Germinal center (tissue), 1 donor: ENCODE results near the gene CEP44.
"Not testable (repeated sequence)": the region's sequence is repeated elsewhere in the genome, so short reads cannot be mapped to it uniquely, and the experiment has no call there.

Source experiments
- DNase-seq: peaks from one replicate; pipeline ENCODE4 v3.0.0; 2012; ENCODE audit warnings: mixed read lengths, low spot score

The CEP44 gene

DNA sequence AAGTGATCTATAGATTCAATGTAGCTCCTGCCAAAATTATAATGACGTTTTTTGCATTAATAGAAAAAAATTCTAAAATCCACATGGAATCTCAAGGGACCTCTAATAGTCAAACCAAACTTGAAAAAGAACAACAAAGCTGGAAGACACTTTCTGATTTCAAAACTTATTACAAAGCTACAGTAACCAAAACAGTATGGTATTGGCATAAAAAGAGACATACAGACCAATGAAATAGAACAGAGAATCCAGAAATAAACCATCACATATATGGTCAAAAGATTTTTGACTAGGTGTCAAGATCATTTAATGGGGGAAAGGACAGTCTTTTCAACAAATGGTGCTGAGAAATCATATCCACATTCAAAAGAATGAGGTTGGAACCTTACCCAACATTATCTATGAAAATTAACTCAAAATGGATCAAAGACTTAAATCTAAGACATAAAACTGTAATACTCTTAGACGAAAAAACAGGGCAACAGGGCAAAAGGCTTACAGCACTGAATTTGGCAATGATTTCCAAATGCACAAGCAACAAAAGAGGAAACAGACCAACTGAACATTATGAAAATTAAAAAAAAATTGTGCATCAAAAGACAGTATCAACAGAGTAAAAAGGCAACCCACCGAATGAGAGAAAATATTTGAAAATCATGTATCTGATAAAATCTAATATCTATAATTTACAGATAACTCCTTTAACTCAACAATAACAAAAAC is 4.1 kb upstream of the CEP44 start:
- DNase-seq: no peak

DNA sequence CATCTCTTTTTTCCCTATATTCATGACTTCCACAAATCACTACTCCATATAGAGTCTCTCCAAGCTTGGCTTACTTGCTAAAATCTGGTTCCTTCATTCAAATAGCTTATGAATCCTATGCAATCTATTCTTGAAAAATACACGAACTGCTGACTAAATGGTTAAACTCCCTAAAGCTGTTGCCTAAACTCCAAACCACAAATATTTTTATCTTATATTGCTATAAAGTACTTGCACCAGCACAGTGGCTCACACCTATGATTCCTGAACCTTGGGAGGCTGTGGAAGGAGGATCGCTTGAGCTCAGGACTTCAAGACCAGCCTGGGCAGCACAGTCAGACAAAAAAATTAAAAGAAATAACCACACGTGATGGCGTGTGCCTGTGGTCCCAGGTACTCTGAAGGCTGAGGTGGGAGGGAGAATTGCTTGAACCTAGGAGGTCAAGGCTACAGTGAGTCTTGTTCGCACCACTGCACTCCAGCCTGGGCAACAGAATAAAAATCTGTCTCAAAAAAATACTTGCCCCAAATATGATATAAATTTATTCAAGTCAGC is 2.5 kb upstream of the CEP44 start:
- DNase-seq: no peak

DNA sequence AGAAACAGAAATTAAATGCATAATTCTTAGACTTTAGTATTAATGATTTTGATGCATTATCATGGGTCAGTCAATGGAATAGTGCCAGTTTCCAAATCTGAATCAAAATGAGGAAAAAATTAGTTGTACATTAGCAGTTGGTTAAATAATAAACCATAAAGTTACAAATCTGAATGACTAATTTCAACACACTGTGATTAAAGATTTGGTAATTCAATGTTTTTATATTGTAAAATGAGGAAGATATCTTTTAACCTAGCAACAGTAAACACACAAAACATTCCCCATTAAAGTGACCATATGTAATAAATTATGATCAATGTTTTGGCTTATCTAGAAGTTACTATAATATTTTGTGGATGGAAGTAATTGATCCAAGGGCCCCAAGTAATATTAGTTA is 1.8 kb upstream of the CEP44 start:
- no peak for DNase-seq

DNA sequence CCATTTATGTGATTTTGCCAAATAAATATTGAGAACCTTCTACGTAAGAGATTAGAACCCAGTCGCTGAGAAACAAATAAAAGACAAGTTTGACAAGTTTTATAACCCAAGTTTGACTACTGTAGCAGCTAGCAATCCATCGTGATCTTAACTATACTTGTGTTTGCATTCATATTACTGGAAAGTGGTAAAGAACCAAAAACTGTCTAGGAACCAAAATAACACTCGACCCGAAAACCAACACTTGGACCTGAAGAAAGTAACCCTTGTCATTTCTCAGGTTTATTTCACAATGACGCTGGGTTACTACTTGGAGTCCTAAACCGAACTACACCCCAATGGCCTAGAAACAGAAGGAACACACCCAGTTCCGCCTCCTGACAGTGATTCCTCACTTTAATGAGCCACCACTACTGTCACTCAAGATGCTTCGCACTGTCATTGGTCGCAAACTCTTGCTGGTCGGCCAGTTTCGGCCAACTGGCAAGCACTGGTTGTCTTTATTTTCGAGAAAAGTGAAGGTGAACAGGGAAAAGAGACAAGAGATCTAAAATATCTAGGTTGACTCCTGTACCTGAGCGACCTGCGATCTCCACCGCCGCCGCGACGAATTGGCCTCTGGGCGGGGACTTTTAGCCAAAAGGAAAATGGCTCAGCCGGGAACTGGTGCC is 740 bp upstream of the CEP44 start:
- peak; percentile 90 for DNase-seq

DNA sequence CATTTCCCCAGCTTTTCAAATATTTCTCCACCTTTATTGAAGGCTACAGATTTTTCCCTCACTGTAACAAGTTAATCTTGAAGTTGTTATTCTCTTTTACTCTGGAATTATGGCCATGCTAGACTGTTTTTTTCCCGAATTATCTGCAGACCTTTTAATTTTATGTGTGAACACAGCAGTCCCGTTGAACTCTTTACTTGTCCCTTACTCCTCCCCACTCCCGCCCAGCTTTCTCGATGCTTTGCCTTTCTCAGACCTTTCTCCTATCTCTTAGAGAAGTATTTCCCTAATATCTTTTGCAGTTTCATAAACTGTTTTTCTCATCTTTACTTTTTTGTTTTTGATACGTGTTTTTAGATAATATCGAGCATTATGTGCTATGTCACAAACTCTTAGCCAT is 776 bp downstream of the CEP44 start:
- DNase-seq: no peak

DNA sequence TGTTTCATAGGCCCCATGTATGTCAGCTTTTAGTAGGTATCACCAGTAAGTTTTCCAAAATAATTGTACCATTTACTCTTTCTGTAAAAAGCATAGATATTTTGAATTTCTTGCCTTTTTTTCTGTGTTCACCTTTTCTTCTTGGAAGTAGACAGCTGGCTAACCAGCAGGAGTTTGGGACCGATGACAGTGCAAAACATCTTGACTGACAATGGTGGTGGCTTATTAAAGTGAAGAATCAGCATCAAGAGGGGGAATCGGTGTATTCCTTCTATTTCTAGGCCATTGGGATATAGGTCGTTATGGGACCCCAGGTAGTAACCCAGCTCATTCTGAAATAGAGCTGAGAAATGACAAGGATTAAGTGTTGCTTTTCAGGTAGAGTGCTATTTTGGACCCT is 3.2 kb downstream of the CEP44 start:
- no peak for DNase-seq

DNA sequence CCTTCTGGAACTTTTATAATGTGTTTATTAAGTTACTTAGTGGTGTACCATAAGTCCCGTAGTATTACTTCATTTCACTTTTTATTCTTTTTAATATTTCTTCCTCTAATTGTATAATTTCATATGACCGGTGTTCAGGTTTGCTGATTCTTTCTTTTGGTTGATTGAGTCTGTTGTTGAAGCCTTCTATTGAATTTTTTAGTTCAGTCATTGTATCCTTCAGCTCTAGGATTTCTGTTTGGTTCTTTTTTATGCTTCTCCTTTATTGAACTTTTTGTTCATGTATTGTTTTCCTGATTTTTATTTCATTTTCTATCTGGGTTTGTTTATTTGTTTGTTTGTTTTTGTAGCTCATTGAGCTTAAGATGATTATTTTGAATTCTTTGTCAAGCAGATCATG is 8.8 kb downstream of the CEP44 start:
- no peak for DNase-seq

DNA sequence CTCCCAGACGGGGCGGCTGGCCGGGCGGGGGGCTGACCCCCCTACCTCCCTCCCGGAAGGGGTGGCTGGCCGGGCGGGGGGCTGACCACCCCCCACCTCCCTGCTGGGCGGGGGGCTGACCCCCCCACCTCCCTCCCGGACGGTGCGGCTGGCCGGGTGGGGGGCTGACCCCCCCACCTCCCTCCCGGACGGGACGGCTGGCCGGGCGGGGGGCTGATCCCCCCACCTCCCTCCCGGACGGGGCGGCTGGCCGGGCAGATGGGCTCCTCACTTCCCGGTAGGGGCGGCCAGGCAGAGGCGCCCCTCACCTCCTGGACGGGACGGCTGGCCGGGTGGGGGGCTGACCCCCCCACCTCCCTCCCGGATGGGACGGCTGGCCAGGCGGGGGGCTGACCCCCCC is 10.9 kb downstream of the CEP44 start:
- DNase-seq: not testable (repeated sequence)

DNA sequence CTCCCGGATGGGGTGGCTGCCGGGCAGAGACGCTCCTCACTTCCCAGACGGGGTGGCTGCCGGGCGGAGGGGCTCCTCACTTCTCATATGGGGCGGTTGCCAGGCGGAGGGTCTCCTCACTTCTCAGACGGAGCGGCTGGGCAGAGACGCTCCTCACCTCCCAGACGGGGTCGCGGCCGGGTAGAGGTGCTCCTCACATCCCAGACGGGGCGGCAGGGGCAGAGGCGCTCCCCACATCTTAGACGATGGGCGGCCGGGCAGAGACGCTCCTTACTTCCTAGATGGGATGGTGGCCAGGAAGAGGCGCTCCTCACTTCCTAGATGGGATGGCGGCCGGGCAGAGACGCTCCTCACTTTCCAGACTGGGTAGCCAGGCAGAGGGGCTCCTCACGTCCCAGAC is 11.4 kb downstream of the CEP44 start:
- DNase-seq: not testable (repeated sequence)

DNA sequence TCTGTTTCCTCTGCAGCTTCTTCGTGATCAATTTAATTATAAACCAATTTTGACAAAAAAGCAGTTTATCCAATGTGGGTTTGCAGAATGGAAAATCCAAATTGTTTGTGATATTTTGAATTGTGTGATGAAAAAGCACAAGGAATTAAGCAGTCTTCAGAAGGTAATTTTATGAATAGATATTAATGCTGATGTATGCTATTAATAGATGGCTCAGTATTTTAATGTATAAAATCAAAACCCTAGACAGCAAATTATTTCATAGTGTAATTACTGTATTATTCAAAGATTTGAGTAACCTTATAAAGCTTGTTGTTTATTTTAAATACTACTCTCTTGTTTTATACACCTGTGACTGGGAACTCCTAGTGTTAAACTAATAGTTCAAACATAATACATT is 20.0 kb downstream of the CEP44 start:
- DNase-seq: no peak

DNA sequence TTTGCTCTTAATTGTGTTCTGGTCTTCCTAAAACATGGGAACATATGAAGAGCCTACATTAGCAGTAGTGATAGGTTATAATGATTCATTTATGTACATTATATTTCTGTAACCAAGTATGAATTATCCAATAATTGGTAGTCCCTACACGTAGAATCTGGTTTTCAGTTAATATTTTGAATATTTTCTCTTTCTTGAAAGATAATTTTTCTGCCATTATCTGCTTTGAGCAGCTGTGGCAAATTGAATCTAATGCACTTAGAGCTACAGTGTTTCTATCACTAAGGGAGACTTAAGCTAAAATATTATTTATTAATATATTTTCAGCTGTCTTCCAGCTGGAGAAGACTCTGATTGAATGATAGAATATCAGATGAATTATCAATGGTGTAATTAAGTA is 21.0 kb downstream of the CEP44 start:
- no peak for DNase-seq

DNA sequence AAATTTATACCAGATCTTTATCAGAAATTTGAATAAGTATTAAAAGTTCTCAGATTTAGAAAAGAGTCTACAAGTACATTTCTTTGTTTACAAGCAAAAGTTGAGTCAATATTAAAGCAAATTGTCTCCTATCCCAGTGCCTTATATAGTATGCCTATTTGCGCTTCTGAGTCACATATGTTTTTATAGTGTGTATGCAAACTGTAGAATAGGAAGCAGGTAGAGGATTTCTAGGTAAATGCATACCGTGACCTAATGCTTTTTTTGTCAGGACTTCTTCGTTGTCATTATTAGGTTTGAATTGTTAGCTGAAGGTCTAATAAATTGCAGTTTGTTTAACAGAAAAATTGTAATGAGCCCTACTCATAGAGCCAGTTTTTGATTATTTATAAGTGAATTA is 22.2 kb downstream of the CEP44 start:
- no peak for DNase-seq

DNA sequence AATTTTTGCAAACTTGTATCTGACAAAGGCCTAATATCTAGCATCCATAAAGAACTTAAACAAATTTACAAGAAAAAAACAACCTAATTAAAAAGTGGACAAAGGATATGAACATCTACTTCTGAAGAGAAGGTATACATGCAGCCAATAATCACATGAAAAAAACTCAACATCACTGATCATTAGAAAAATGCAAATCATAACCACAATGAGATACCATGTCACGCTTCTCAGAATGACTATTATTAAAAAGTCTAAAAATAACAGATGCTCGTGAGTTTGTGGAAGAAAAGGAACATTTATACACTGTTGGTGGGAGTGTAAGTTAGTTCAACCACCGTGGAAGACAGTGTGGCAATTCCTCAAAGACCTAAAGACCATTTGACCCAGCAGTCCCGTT is 24.0 kb downstream of the CEP44 start:
- DNase-seq: no peak

DNA sequence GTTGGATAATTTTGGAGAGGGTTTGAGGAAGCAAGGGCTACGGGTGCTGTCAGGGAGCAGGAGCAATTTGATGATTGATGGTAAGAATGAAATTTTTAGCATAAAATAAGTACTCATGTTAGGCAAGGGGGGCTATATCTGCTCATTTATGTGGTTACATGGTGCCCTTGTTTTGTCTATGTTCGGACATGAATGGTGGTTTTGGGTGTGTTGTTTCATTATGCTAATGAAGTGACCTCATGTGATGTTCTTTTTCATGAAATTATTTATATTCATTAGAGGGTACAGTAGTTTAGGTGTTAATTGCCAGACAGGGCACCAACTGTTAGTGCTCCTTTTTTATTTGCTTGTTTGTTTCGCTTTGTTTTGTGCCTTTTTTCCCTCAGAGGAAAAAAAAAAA is 29.3 kb downstream of the CEP44 start:
- no peak for DNase-seq

DNA sequence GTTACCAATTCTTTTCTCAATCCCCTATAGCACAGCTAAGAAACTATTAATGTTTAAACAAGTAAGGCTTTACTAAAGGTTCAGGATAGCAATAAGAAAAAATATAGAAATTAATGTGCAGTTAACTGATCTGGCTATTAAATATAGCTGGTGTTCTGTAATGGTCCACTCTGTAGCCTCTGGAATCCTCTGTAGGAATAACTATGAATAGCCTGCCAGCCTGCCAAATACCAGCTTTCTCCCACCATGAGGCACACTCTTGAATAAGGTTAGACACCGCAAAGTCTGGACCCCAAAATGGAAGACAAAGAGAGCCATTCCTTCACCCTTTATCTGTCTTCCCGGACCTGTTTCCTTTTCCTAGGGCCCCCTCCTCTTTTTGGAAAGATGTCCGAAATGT is 30.6 kb downstream of the CEP44 start:
- no peak for DNase-seq

DNA sequence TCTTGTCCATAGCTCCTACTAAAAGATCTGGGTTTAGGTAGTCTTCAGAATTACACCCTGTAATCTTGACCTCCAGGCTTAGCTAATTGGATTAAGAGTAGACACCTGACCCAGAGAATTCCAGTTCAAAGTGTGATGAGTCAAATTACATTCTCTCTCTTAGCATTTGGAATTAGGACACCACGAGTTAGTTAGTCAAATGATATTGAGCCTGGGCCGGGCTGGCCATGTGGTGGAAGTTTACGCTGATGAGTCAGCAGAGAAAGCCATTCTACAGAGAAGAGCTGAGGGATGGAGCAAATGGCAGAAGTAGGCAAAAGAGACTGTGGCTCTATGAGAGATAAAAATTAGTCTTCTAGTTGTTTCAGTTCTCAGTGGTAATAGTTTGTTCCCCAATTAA is 31.1 kb downstream of the CEP44 start:
- no peak for DNase-seq

DNA sequence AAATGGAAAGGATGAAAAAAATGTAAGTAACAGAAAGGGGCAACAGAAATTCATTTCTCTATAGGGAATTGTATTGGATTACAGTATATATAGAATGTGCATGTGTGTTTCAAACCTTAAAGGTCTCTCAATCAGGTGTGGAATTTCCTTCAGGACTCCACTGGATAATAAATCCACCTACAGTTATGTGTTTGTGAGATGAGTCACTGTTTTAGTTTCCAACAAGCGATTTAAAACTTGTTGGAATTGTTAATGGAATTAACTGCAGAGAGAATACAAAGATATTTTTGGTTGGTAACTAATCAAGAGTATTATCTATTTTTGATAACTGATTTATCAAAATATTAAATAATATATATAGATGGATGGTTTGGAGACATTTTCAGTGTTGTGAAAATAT is 32.8 kb downstream of the CEP44 start:
- no peak for DNase-seq

DNA sequence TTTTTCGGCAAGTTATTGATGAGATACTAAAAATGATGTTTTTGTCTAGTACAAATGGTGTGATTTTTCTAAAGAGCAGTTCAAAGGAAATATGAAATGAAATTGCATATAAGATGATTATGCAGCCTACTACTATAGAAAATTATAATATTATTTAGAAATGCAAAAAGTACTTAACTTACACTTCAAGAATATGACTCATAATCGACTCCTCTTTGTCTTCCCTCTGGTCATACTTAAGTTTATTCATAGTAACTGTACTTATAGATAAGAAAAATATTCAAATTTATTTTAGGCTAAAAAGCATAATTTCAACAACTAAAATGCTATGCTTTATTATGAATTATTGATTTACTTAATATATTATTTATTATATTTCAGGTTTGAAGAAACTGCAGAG is 33.2 kb downstream of the CEP44 start:
- DNase-seq: no peak

DNA sequence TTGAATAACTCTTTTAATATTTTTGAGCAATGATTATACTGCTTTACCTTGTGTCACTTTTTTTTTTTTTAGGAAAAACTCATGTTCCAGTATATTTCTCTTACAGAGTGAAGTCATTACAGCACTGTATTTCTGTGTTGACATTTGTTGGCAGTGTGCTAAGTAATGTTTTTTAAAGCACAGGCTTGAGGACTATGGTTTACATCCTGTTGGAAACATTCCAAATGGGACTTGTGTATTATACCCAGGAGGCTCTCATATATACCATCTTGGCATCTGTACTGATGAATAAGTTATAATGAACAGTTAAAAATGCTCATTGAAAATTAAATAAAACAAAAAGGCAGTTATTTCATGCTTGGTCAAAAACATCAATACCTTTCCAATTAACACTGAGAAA is 33.8 kb downstream of the CEP44 start:
- DNase-seq: no peak

DNA sequence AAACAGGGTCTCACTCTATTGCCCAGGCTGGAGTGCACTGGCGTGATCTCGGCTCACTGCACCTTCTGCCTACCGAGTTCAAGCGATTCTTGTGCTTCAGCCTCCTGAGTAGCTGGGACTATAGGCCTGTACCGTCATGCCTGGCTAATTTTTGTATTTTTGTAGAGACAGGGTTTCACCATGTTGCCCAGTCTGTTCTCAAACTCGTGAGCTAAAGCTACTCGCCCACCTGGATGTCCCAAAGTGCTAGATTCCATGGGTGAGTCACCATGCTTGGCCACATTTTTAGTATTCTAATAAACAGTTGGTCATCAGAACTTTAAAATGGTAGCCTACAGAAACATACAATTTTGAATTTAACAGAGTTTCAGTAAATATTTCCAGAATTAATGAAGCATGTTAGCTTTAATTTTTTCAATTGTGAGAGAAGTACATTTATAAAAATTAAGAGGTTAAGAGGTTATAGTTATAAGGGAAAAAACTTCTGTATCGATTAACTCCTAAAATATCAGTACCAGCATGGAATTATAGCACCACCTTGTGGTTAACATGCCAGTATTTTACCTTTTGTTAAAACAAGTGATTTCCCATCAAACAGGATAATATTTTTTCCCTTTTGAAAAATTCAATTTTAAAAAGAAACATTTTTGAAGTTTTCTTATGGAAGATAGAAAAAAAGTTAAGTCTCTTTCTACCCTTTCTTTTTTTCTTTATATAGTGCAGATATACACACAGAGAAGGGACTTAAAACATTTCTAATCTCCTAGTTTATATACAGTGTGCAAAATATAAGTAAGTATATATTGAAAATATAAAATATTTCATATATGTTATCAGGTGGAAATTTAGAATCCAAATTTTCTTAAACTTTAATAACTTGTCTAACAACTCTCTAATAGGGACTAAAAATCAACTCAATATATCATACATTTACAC is 35.4 kb downstream of the CEP44 start:
- peak; percentile 19 for DNase-seq

DNA sequence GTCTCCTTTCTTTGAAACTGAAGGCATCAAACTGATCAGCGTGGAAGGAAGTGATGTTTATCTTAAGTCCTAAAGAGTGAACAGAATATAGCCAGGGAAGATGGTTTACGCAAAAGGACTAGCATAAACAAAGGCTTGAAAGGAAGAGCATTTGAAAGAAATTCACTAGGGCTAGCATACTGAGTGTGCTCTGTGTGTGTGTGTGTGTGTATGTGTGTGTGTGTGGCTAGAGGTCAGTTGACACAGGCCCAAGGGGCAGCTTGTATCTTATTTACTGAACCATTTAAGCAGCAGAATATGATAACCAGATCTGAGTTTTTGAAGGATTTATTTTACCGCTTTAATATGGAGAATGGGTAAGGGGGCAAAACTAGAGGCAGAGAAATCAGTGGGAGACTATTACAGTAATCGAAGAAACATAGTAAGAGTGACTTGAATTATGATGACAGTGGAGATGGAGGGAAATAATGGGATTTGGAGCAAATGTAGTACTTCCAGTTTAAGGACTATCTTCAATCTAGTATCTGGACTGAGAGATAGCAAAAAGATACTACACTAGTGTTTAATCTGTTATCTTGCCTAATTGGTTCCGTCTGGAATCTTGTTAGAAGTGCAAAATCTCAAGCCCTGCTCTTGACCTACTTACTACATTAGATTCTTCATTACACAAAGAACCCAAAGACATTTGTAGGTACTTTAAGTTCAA is 36.9 kb downstream of the CEP44 start:
- no peak for DNase-seq

DNA sequence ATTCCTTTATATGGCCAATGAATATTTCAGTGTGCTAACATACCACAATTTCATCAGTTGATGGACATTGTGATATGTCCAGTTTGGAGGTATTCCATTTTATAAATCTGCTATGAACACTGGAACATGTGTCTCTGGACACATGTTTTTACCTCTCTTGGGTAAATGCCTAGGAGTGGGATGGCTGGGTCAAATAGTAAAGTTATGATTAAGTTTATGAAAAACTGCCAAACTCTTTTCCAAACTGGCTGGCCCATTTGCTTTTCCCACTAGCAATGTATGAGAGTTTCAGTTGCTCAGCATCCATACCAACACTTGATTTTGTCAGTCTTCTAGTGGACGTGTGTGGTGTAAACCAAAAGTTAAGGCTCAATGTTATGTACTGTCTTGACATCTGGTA is 40.5 kb downstream of the CEP44 start:
- DNase-seq: no peak
